ENCODE results near the gene BAK1. TPM values are rescaled to one million over a fixed set of nuclear protein-coding genes. Genes with fewer than 3 reads are reported as not detected.

Gene BAK1
- total and polyA plus RNA-seq, 2 of the 13 experiments (the other 11 are each of a cell fraction or from before 2014, with no cell fraction given), result 15.0 to 23.8 TPM

- TF ChIP-seq AKNA (CRISPR knock-in tag; IDR thresholded peaks at IDR 0.05; ENCODE audit: borderline replicate concordance), result no peak
- peak; percentile 51 for TF ChIP-seq POGZ (CRISPR knock-in tag; IDR thresholded peaks at IDR 0.05)
- peak; percentile 65; the same call in 1 of the 2 replicates for TF ChIP-seq NR2C2 (CRISPR knock-in tag; IDR thresholded peaks at IDR 0.05; ENCODE audit: borderline replicate concordance)
- TF ChIP-seq ZSCAN12 (CRISPR knock-in tag; IDR thresholded peaks at IDR 0.05), result peak; percentile 51; the same call in 1 of the 2 replicates
- TF ChIP-seq EEA1 (CRISPR knock-in tag; IDR thresholded peaks at IDR 0.05; ENCODE audit: borderline replicate concordance), result peak; percentile 74; the same call in 1 of the 2 replicates
- TF ChIP-seq ZFP36L2 (CRISPR knock-in tag; IDR thresholded peaks at IDR 0.05), result no peak
- TF ChIP-seq E2F5 (CRISPR knock-in tag; conservative IDR thresholded peaks at IDR 0.05), result no peak
- no peak for TF ChIP-seq TCF7L2 (IDR thresholded peaks at IDR 0.05; ENCODE audit: low read depth, low read length)
- 0 out of 2 replicates have a peak, but pooled peaks have one; percentile 40 for TF ChIP-seq ZNF816 (CRISPR knock-in tag; IDR thresholded peaks at IDR 0.05; ENCODE audit: borderline replicate concordance)
- no peak for TF ChIP-seq ZNF260 (CRISPR knock-in tag; IDR thresholded peaks at IDR 0.05; ENCODE audit: borderline replicate concordance, low read depth)
- TF ChIP-seq MTERF4 (CRISPR knock-in tag; IDR thresholded peaks at IDR 0.05), result no peak; the same call in 1 of the 2 replicates
- TF ChIP-seq ATF1 (CRISPR knock-in tag; IDR thresholded peaks at IDR 0.05), result no peak
- no peak for TF ChIP-seq TEAD2 (CRISPR knock-in tag; IDR thresholded peaks at IDR 0.05)
- peak; percentile 69; the same call in 1 of the 2 replicates for TF ChIP-seq KLF9 (CRISPR knock-in tag; IDR thresholded peaks at IDR 0.05; ENCODE audit: low read depth)
- TF ChIP-seq IKZF5 (CRISPR knock-in tag; IDR thresholded peaks at IDR 0.05), result peak; percentile 82; the same call in 1 of the 2 replicates
- 0 out of 2 replicates have a peak, but pooled peaks have one; percentile 40 for TF ChIP-seq ZBTB44 (CRISPR knock-in tag; IDR thresholded peaks at IDR 0.05)
- TF ChIP-seq ASH2L (IDR thresholded peaks at IDR 0.05; ENCODE audit: insufficient read length, low read depth, low read length), result no peak
- no peak for TF ChIP-seq CEBPG (CRISPR knock-in tag; IDR thresholded peaks at IDR 0.05)
- peak; percentile 62 for TF ChIP-seq PITX1 (CRISPR knock-in tag; IDR thresholded peaks at IDR 0.05)
- TF ChIP-seq ZNF501 (CRISPR knock-in tag; IDR thresholded peaks at IDR 0.05), result peak; percentile 93
Measured at GRCh38 chr6:33570806-33571636, 9.1 kb downstream of the BAK1 start (continued).

Data from HepG2 (cell line).